Measurements from ENCODE around the gene SMC1A.

SMC1A gene

DNA sequence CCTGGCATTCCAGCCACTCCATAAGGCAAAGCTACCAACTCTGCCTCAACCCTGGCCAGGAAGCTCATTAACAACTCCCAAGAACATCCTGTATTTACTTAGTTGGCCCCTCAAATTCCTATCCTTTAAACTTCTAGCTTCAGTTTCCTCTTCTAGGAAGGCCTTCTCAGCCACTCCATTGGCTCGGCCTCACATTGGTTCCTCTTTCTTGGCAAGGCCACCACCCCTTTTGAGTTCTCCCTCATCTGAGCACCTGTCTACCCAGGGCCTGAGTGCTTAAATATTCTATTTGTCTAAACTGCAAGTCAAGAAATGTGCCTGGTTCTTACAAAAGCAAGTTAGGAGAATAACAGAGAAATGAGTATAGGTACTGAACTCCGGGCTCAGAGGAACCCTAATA, 10.0 kb downstream of the SMC1A start:
- Histone ChIP-seq H3K18ac (ENCODE audit: low read length) (no peak overlapping the region), H3K4me1 (ENCODE audit: control insufficient read depth in 1 of 2, insufficient read depth in 2 of 2, low read length in 2 of 2) (no peaks in the 10 kb centered on the region), H4K12ac (ENCODE audit: low read depth, low read length) (no peak overlapping the region), H3K36me3 (ENCODE audit: control insufficient read depth in 1 of 2, insufficient read depth in 2 of 2, low read length in 2 of 2) (peaks cover 35 to 51% of the 10 kb centered on the region in 2 experiments), H2AFZ (ENCODE audit: insufficient read depth, low read length, poor library complexity) (no peak overlapping the region), H2BK120ac (ENCODE audit: insufficient read depth, low read length, poor library complexity) (no peak overlapping the region), H3K9ac (ENCODE audit: low read length) (no peak overlapping the region), H3K4me2 (ENCODE audit: low read length) (no peak overlapping the region), H3K79me1 (ENCODE audit: low read length) (no peaks in the 10 kb centered on the region), H2BK5ac (ENCODE audit: low read depth, low read length, poor library complexity) (no peak overlapping the region), H3K4me3 (ENCODE audit: low read depth, low read length) (no peak overlapping the region), H3K27ac (ENCODE audit: low read depth, low read length) (no peak overlapping the region), H2BK12ac (ENCODE audit: low read length) (no peak overlapping the region), H2AK5ac (ENCODE audit: low read length) (no peak overlapping the region), H3K14ac (ENCODE audit: low read length) (no peak overlapping the region), H3K79me2 (ENCODE audit: control insufficient read depth, insufficient read depth, low read length, poor library complexity) (no peaks in the 10 kb centered on the region), H4K91ac (ENCODE audit: low read depth, low read length) (no peak overlapping the region), H3K9me3 (ENCODE audit: insufficient read depth, low read depth, low read length) (no peaks in the 10 kb centered on the region), H3K23ac (ENCODE audit: low read length) (no peak overlapping the region), H3K4ac (ENCODE audit: low read depth, low read length) (no peak overlapping the region), H3K27me3 (ENCODE audit: insufficient read depth, low read length) (no peaks in the 10 kb centered on the region), H4K8ac (ENCODE audit: low read depth, low read length) (no peak overlapping the region)
- no CpG with 5 or more reads among the region's 2 CpGs for WGBS (ENCODE audit: extremely low coverage, insufficient coverage, insufficient read length)
- DNase-seq, result no peak

DNA sequence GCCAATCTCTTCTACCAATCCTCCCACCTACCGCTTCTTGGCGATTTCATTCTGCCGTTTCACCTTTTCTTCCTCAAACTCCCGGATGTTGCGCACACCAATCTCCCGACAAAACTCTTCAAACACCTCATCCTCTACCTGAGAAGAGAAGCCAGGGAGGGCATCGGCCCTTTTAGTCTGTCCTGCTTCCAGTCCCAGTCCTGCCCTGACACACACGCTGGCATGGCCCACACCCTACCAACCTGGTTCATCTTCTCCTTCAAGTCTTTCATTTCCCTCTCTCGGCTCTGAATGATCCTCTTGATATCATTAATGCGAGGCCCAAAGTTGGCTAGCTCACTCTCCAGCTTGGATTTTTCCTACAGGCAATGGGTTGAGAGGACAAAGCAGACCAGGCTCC, 18.9 kb downstream of the SMC1A start:
- DNase-seq, result no peak
- H4K8ac ChIP-seq (ENCODE audit: low read depth, low read length), result no peak overlapping the region
- no peak overlapping the region for H3K4me2 ChIP-seq (ENCODE audit: low read length)
- no peak overlapping the region for H4K91ac ChIP-seq (ENCODE audit: low read depth, low read length)
- no peaks in the 10 kb centered on the region for H3K79me1 ChIP-seq (ENCODE audit: low read length)
- no peak overlapping the region for H3K18ac ChIP-seq (ENCODE audit: low read length)
- no peak overlapping the region for H4K12ac ChIP-seq (ENCODE audit: low read depth, low read length)
- H2AK5ac ChIP-seq (ENCODE audit: low read length), result no peak overlapping the region
- H3K36me3 ChIP-seq (ENCODE audit: control insufficient read depth in 1 of 2, insufficient read depth in 2 of 2, low read length in 2 of 2), result peaks cover 30 to 49% of the 10 kb centered on the region in 2 experiments
- no peaks in the 10 kb centered on the region for H3K9me3 ChIP-seq (ENCODE audit: insufficient read depth, low read depth, low read length)
- H3K4ac ChIP-seq (ENCODE audit: low read depth, low read length), result no peak overlapping the region
- no peak overlapping the region for H3K4me3 ChIP-seq (ENCODE audit: low read depth, low read length)
- no peak overlapping the region for H3K9ac ChIP-seq (ENCODE audit: low read length)
- no peaks in the 10 kb centered on the region for H3K79me2 ChIP-seq (ENCODE audit: control insufficient read depth, insufficient read depth, low read length, poor library complexity)
- H3K23ac ChIP-seq (ENCODE audit: low read length), result no peak overlapping the region
- no peak overlapping the region for H3K14ac ChIP-seq (ENCODE audit: low read length)
- no peak overlapping the region for H2BK120ac ChIP-seq (ENCODE audit: insufficient read depth, low read length, poor library complexity)
- no peaks in the 10 kb centered on the region for H3K4me1 ChIP-seq (ENCODE audit: control insufficient read depth in 1 of 2, insufficient read depth in 2 of 2, low read length in 2 of 2)
- H2BK12ac ChIP-seq (ENCODE audit: low read length), result no peak overlapping the region
- no peaks in the 10 kb centered on the region for H3K27me3 ChIP-seq (ENCODE audit: insufficient read depth, low read length)
- no peak overlapping the region for H3K27ac ChIP-seq (ENCODE audit: low read depth, low read length)
- no CpG with 5 or more reads among the region's 10 CpGs for WGBS (ENCODE audit: extremely low coverage, insufficient coverage, insufficient read length)
- H2AFZ ChIP-seq (ENCODE audit: insufficient read depth, low read length, poor library complexity), result no peak overlapping the region
- H2BK5ac ChIP-seq (ENCODE audit: low read depth, low read length, poor library complexity), result no peak overlapping the region

DNA sequence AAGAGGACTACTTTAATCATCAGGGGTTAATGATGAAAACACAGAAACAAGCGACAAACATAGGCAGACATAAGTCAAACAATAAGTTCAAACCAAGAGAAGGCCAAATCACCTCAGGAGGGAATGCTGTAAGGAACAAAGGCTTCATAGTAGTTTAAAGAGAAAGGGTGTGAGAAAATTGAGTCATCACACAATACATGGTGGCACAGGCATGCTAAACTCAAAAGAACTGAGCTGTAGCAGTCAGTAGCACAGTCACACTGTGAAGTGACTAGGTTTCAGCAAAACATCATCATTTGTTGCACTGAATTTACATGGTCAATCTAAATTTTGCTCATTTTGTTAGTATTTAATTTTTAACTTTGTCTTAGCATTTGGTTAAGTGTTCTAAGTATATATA, 24.2 kb downstream of the SMC1A start:
- Histone ChIP-seq H3K23ac (ENCODE audit: low read length) (no peak overlapping the region), H3K4ac (ENCODE audit: low read depth, low read length) (no peak overlapping the region), H3K9ac (ENCODE audit: low read length) (no peak overlapping the region), H3K4me2 (ENCODE audit: low read length) (no peak overlapping the region), H2BK12ac (ENCODE audit: low read length) (no peak overlapping the region), H3K79me1 (ENCODE audit: low read length) (no peaks in the 10 kb centered on the region), H4K8ac (ENCODE audit: low read depth, low read length) (no peak overlapping the region), H3K4me3 (ENCODE audit: low read depth, low read length) (no peak overlapping the region), H3K27ac (ENCODE audit: low read depth, low read length) (no peak overlapping the region), H2AFZ (ENCODE audit: insufficient read depth, low read length, poor library complexity) (no peak overlapping the region), H3K79me2 (ENCODE audit: control insufficient read depth, insufficient read depth, low read length, poor library complexity) (no peaks in the 10 kb centered on the region), H4K91ac (ENCODE audit: low read depth, low read length) (no peak overlapping the region), H4K12ac (ENCODE audit: low read depth, low read length) (no peak overlapping the region), H2BK5ac (ENCODE audit: low read depth, low read length, poor library complexity) (no peak overlapping the region), H3K36me3 (ENCODE audit: control insufficient read depth in 1 of 2, insufficient read depth in 2 of 2, low read length in 2 of 2) (peaks cover 16 to 24% of the 10 kb centered on the region in 2 experiments), H3K27me3 (ENCODE audit: insufficient read depth, low read length) (no peaks in the 10 kb centered on the region), H2BK120ac (ENCODE audit: insufficient read depth, low read length, poor library complexity) (no peak overlapping the region), H2AK5ac (ENCODE audit: low read length) (no peak overlapping the region), H3K9me3 (ENCODE audit: insufficient read depth, low read depth, low read length) (no peaks in the 10 kb centered on the region), H3K4me1 (ENCODE audit: control insufficient read depth in 1 of 2, insufficient read depth in 2 of 2, low read length in 2 of 2) (no peaks in the 10 kb centered on the region), H3K18ac (ENCODE audit: low read length) (no peak overlapping the region), H3K14ac (ENCODE audit: low read length) (no peak overlapping the region)
- no CpG with 5 or more reads among the region's 1 CpG for WGBS (ENCODE audit: extremely low coverage, insufficient coverage, insufficient read length)
- no peak for DNase-seq

DNA sequence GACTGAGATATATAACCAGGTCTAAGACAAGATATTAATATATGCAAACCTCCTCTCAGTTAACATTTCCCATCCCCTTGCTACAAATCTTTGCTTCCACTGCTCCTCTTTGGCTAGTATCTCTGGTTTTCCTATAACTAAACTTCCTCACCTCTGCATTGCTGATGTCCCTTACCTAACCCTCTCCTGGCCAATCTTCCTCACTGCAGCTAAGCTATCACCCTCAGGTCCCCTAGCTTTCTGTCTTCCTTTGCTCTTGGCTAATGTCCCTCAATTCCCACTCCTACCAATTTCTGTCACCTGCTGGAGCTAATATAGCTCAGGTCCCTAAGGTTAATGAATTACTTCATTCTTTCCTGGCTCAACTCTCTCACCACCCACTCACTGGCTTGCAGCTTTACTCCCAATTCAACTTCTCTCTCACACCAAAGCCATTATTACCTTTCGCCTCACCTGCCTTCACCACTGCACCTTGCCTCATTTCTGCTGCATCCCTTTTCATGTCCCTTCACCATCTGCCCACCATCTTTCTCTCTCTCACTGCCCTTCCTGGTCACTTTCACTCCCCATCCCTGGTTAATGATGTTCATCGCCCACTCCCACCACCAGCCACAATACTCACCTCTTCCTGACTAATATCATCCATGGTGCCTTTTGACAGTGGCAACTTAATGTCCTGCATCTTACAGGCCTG, 26.7 kb downstream of the SMC1A start:
- Histone ChIP-seq H3K18ac (ENCODE audit: low read length) (no peak overlapping the region), H3K9ac (ENCODE audit: low read length) (no peak overlapping the region), H3K4me2 (ENCODE audit: low read length) (no peak overlapping the region), H2AK5ac (ENCODE audit: low read length) (no peak overlapping the region), H3K27me3 (ENCODE audit: insufficient read depth, low read length) (no peaks in the 10 kb centered on the region), H3K14ac (ENCODE audit: low read length) (no peak overlapping the region), H4K8ac (ENCODE audit: low read depth, low read length) (no peak overlapping the region), H3K79me1 (ENCODE audit: low read length) (no peaks in the 10 kb centered on the region), H2BK5ac (ENCODE audit: low read depth, low read length, poor library complexity) (no peak overlapping the region), H3K27ac (ENCODE audit: low read depth, low read length) (no peak overlapping the region), H3K36me3 (ENCODE audit: control insufficient read depth in 1 of 2, insufficient read depth in 2 of 2, low read length in 2 of 2) (peaks cover 17 to 21% of the 10 kb centered on the region in 2 experiments), H3K4ac (ENCODE audit: low read depth, low read length) (no peak overlapping the region), H3K9me3 (ENCODE audit: insufficient read depth, low read depth, low read length) (no peaks in the 10 kb centered on the region), H2BK120ac (ENCODE audit: insufficient read depth, low read length, poor library complexity) (no peak overlapping the region), H2BK12ac (ENCODE audit: low read length) (no peak overlapping the region), H2AFZ (ENCODE audit: insufficient read depth, low read length, poor library complexity) (no peak overlapping the region), H3K79me2 (ENCODE audit: control insufficient read depth, insufficient read depth, low read length, poor library complexity) (no peaks in the 10 kb centered on the region), H3K23ac (ENCODE audit: low read length) (no peak overlapping the region), H3K4me1 (ENCODE audit: control insufficient read depth in 1 of 2, insufficient read depth in 2 of 2, low read length in 2 of 2) (no peaks in the 10 kb centered on the region), H4K91ac (ENCODE audit: low read depth, low read length) (no peak overlapping the region), H3K4me3 (ENCODE audit: low read depth, low read length) (no peak overlapping the region), H4K12ac (ENCODE audit: low read depth, low read length) (no peak overlapping the region)
- no peak for DNase-seq
- no CpG with 5 or more reads among the region's 2 CpGs for WGBS (ENCODE audit: extremely low coverage, insufficient coverage, insufficient read length)
